Trophoblast cell (in vitro differentiated cells and primary cell): ENCODE results near the gene MAPK8IP2.

ENCODE experiments used
- DNase-seq, 2 donors: peaks; one replicate each; pipeline ENCODE4 v3.0.0-alpha.2; 2016
- H2AFZ ChIP-seq: 2 replicates; pipeline ENCODE4 v1.6.1; 2013; ENCODE audit warnings: low read length, moderate library complexity, mild to moderate bottlenecking; ENCODE audit not compliant: insufficient read depth, poor library complexity
- H2AK5ac ChIP-seq: 2 replicates; pipeline ENCODE4 v1.6.1; 2013; ENCODE audit warnings: mild to moderate bottlenecking, low read length
- H2BK120ac ChIP-seq: 2 replicates; pipeline ENCODE4 v1.6.1; 2013; ENCODE audit warnings: low read length, mild to moderate bottlenecking, moderate library complexity; ENCODE audit not compliant: insufficient read depth, poor library complexity
- H2BK12ac ChIP-seq: 2 replicates; pipeline ENCODE4 v1.6.1; 2013; ENCODE audit warnings: mild to moderate bottlenecking, low read length, moderate library complexity
- H2BK5ac ChIP-seq: 2 replicates; pipeline ENCODE4 v1.6.1; 2013; ENCODE audit warnings: low read length, low read depth, moderate library complexity, mild to moderate bottlenecking; ENCODE audit not compliant: poor library complexity
- H3K14ac ChIP-seq: 2 replicates; pipeline ENCODE4 v1.6.1; 2013; ENCODE audit warnings: mild to moderate bottlenecking, low read length
- H3K18ac ChIP-seq: 2 replicates; pipeline ENCODE4 v1.6.1; 2013; ENCODE audit warnings: mild to moderate bottlenecking, low read length
- H3K23ac ChIP-seq: 2 replicates; pipeline ENCODE4 v1.6.1; 2013; ENCODE audit warnings: low read length
- H3K27ac ChIP-seq: 2 replicates; pipeline ENCODE4 v1.5.1; 2013; ENCODE audit warnings: low read depth, mild to moderate bottlenecking, inconsistent platforms, low read length, moderate library complexity
- H3K27me3 ChIP-seq: 2 replicates; pipeline ENCODE4 v1.6.1; 2013; ENCODE audit warnings: inconsistent platforms, mild to moderate bottlenecking, low read length, moderate library complexity; ENCODE audit not compliant: insufficient read depth
- H3K36me3 ChIP-seq, 2 experiments: 1 replicate in 1 of 2; 2 replicates in 1 of 2; pipeline ENCODE4 v1.6.1; 2013; ENCODE audit warnings: low read length in 2 of 2, mild to moderate bottlenecking in 2 of 2, moderate library complexity in 1 of 2; ENCODE audit not compliant: insufficient read depth in 2 of 2, control insufficient read depth in 1 of 2
- H3K4ac ChIP-seq: 2 replicates; pipeline ENCODE4 v1.6.1; 2013; ENCODE audit warnings: low read depth, mild to moderate bottlenecking, low read length, moderate library complexity
- H3K4me1 ChIP-seq, 2 experiments: 1 replicate in 1 of 2; 2 replicates in 1 of 2; pipeline ENCODE4 v1.6.1; 2013; ENCODE audit warnings: low read length in 2 of 2, mild to moderate bottlenecking in 2 of 2, moderate library complexity in 1 of 2; ENCODE audit not compliant: insufficient read depth in 2 of 2, control insufficient read depth in 1 of 2
- H3K4me2 ChIP-seq: 2 replicates; pipeline ENCODE4 v1.6.1; 2013; ENCODE audit warnings: inconsistent platforms, mild to moderate bottlenecking, low read length, moderate library complexity
- H3K4me3 ChIP-seq: 2 replicates; pipeline ENCODE4 v1.5.1; 2013; ENCODE audit warnings: mild to moderate bottlenecking, low read depth, low read length, inconsistent platforms
- H3K79me1 ChIP-seq: one replicate; pipeline ENCODE4 v1.6.1; 2013; ENCODE audit warnings: low read length
- H3K79me2 ChIP-seq: 2 replicates; pipeline ENCODE4 v1.6.1; 2013; ENCODE audit warnings: low read length, mild to moderate bottlenecking; ENCODE audit not compliant: control insufficient read depth, insufficient read depth, poor library complexity
- H3K9ac ChIP-seq: 2 replicates; pipeline ENCODE4 v1.6.1; 2013; ENCODE audit warnings: mild to moderate bottlenecking, low read length
- H3K9me3 ChIP-seq: 2 replicates; pipeline ENCODE4 v1.6.1; 2013; ENCODE audit warnings: low read depth, mild to moderate bottlenecking, control low read depth, inconsistent platforms, low read length; ENCODE audit not compliant: insufficient read depth
- H4K12ac ChIP-seq: 2 replicates; pipeline ENCODE4 v1.6.1; 2013; ENCODE audit warnings: low read depth, mild to moderate bottlenecking, low read length, moderate library complexity
- H4K8ac ChIP-seq: 2 replicates; pipeline ENCODE4 v1.6.1; 2013; ENCODE audit warnings: low read depth, mild to moderate bottlenecking, low read length, moderate library complexity
- H4K91ac ChIP-seq: one replicate; pipeline ENCODE4 v1.6.1; 2013; ENCODE audit warnings: low read depth, mild to moderate bottlenecking, low read length, moderate library complexity
- WGBS: extraction: QIAGEN DNeasy Blood & Tissue Kit; methylation state at CpG from one replicate; pipeline ENCODE4 v1.1.7; 2013; ENCODE audit warnings: missing lambda C conversion rate; ENCODE audit not compliant: insufficient read length, insufficient coverage; ENCODE audit errors: extremely low coverage; 5-methylcytosine and 5-hydroxymethylcytosine counted together

MAPK8IP2 gene

DNA sequence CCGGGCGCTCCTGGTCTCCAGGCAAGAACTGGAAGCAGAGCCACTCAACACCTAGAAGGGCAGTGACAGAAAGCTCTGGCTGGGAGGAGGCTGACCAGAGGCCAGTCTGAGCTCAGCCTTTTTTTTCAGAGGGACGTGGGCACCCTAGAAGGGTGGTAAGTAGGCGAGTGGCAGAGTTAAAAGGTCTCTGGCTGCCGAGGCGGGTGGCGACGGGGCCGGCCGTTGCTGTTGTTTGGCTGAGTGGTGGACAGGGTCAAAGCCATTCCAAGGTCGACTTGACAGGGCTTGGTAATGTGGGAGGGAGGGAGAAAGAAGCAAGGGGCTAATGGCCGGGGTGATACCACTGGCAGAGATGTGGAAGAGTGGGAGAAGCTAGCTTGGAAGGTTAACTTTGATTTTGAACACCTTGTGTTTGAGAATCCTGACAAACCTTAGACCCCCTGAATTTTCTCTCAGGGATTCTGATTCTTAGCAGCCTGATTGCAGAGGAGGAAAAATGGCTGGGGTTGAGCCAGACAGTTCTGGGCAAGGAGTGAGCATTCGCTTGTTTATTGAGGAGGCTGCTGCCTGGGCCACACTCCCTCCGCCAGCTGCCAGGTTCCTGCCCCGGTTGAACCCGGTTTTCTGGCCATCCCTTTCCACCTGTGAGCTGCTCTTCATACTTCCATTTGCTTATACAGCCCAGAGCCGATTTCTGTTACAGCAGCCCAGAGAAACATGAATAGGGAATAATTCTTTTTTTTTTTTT is 37.0 kb upstream of the MAPK8IP2 start:
- Histone ChIP-seq H2BK5ac (no peak overlapping the region), H2AFZ (peak overlapping the region; percentile 51)
- WGBS, result no CpG with 5 or more reads among the region's 17 CpGs

DNA sequence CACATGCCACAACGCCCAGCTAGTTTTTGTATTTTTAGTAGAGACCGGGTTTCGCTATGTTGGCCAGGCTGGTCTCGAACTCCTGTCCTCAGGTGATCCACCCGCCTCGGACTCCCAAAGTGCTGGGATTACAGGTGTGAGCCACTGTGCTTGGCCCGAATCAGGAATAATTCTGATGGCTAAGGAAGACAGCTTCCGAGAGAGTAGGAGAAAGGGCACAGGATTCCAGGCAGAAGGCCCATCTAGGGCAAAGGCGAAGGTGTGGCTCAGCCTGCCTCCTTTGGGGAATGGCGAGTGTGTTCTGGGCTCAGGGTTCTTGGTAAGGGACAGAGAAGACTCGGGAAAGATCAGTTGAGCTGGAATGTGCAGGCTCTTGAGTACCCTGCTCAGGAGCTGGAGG is 36.3 kb upstream of the MAPK8IP2 start:
- H3K4ac ChIP-seq, result no peak overlapping the region
- DNase-seq, result peak; percentile 79 to 81
- no peaks in the 10 kb centered on the region for H3K27me3 ChIP-seq
- no peak overlapping the region for H3K4me2 ChIP-seq
- peaks cover 12 to 14% of the 10 kb centered on the region in 2 experiments for H3K36me3 ChIP-seq
- no peak overlapping the region for H3K23ac ChIP-seq
- H2BK5ac ChIP-seq, result no peak overlapping the region
- H3K14ac ChIP-seq, result no peak overlapping the region
- no peak overlapping the region for H2AFZ ChIP-seq
- H4K12ac ChIP-seq, result no peak overlapping the region
- no peak overlapping the region for H2BK120ac ChIP-seq
- H3K4me3 ChIP-seq, result no peak overlapping the region
- no peak overlapping the region for H4K91ac ChIP-seq
- no peaks in the 10 kb centered on the region for H3K79me2 ChIP-seq
- no peaks in the 10 kb centered on the region for H3K9me3 ChIP-seq
- H4K8ac ChIP-seq, result no peak overlapping the region
- H2AK5ac ChIP-seq, result no peak overlapping the region
- no peak overlapping the region for H3K18ac ChIP-seq
- peaks cover 1% of the 10 kb centered on the region for H3K79me1 ChIP-seq
- no peak overlapping the region for H3K9ac ChIP-seq
- H3K4me1 ChIP-seq, result peaks cover 5 to 8% of the 10 kb centered on the region in 2 experiments
- no CpG with 5 or more reads among the region's 11 CpGs for WGBS
- no peak overlapping the region for H3K27ac ChIP-seq
- H2BK12ac ChIP-seq, result no peak overlapping the region

More for the DNA sequence above, 37.0 kb upstream of the MAPK8IP2 start:
- Histone ChIP-seq H3K79me2 (no peaks in the 10 kb centered on the region), H3K14ac (peak overlapping the region; percentile 24), H4K8ac (peak overlapping the region; percentile 55), H2BK120ac (no peak overlapping the region), H4K12ac (no peak overlapping the region), H3K23ac (no peak overlapping the region), H3K4ac (no peak overlapping the region), H3K4me1 (peaks cover 5 to 8% of the 10 kb centered on the region in 2 experiments), H3K18ac (peak overlapping the region; percentile 5), H3K27ac (no peak overlapping the region), H3K4me3 (peak overlapping the region; percentile 50), H3K79me1 (peaks cover 1% of the 10 kb centered on the region), H4K91ac (peak overlapping the region; percentile 9), H3K4me2 (peak overlapping the region; percentile 93), H3K9ac (peak overlapping the region; percentile 1), H2AK5ac (no peak overlapping the region), H3K36me3 (peaks cover 5 to 7% of the 10 kb centered on the region in 2 experiments), H3K9me3 (no peaks in the 10 kb centered on the region), H3K27me3 (no peaks in the 10 kb centered on the region), H2BK12ac (no peak overlapping the region)
- peak in 1 of 2 donors; percentile 4 for DNase-seq

DNA sequence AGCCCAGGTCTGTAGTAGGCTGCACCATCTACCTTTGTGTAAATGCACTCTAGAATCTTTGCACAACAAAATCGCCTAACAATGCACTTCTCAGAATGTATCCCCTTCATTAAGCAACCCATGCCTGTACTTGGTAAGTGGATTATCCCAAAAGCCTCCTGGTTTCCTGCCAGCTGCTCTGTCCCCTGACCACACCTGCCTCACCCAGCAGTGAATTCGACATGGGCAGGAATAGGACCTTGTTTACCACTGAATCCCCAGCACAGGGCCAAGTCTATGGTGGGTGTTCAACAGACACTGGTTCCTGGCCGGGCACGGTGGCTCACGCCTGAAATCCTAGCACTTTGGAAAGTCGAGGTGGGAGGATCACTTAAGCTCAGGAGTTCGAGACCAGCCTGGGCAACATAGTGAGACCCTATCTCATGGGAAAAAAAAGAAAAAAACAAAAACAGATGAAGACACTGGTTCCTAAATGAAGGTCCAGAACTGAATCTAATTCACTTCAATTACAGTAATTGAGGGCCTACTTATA is 32.8 kb upstream of the MAPK8IP2 start:
- peaks cover 45 to 48% of the 10 kb centered on the region in 2 experiments for H3K36me3 ChIP-seq
- H2BK5ac ChIP-seq, result no peak overlapping the region
- H3K27ac ChIP-seq, result no peak overlapping the region
- H3K14ac ChIP-seq, result no peak overlapping the region
- no peak overlapping the region for H2BK12ac ChIP-seq
- peaks cover 5 to 8% of the 10 kb centered on the region in 2 experiments for H3K4me1 ChIP-seq
- DNase-seq, result no peak
- no CpG with 5 or more reads among the region's 7 CpGs for WGBS
- no peak overlapping the region for H4K8ac ChIP-seq
- no peak overlapping the region for H3K4ac ChIP-seq
- H4K91ac ChIP-seq, result no peak overlapping the region
- H4K12ac ChIP-seq, result no peak overlapping the region
- no peaks in the 10 kb centered on the region for H3K79me2 ChIP-seq
- no peak overlapping the region for H3K4me2 ChIP-seq
- H3K18ac ChIP-seq, result no peak overlapping the region
- no peak overlapping the region for H3K4me3 ChIP-seq
- no peak overlapping the region for H3K23ac ChIP-seq
- H2BK120ac ChIP-seq, result no peak overlapping the region
- H2AK5ac ChIP-seq, result no peak overlapping the region
- no peaks in the 10 kb centered on the region for H3K27me3 ChIP-seq
- H3K79me1 ChIP-seq, result no peaks in the 10 kb centered on the region
- H3K9ac ChIP-seq, result no peak overlapping the region
- H2AFZ ChIP-seq, result no peak overlapping the region
- peaks cover 2% of the 10 kb centered on the region for H3K9me3 ChIP-seq

DNA sequence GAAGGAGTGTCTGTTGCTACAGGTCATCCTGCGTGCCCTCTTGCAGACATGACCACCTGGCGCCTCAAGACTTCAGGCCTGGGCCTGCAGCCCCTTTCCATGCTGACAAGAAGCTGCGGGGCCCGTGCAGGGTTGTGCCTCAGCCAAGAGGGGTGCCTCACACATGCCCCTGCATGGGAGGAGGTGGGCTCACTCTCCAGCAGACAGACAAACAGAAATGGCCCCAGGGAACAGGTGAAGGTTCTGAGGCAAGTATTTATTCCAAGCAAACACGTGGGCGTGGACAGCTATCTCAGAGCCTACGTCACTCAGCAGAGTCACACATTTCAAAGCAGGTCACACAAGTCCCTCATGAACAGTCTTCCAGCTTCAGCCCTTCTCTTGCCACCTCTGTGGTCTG is 32.0 kb upstream of the MAPK8IP2 start:
- Histone ChIP-seq H3K4ac (no peak overlapping the region), H3K27ac (no peak overlapping the region), H3K18ac (no peak overlapping the region), H3K9me3 (peaks cover 2% of the 10 kb centered on the region), H3K14ac (no peak overlapping the region), H3K36me3 (peaks cover 53 to 56% of the 10 kb centered on the region in 2 experiments), H3K9ac (no peak overlapping the region), H3K79me1 (no peaks in the 10 kb centered on the region), H3K4me1 (peaks cover 0 to 2% of the 10 kb centered on the region in 2 experiments), H4K8ac (no peak overlapping the region), H2BK5ac (no peak overlapping the region), H2BK12ac (no peak overlapping the region), H2BK120ac (no peak overlapping the region), H3K23ac (no peak overlapping the region), H4K91ac (no peak overlapping the region), H2AK5ac (no peak overlapping the region), H3K4me2 (no peak overlapping the region), H3K4me3 (no peak overlapping the region), H2AFZ (no peak overlapping the region), H3K27me3 (no peaks in the 10 kb centered on the region), H4K12ac (no peak overlapping the region), H3K79me2 (no peaks in the 10 kb centered on the region)
- DNase-seq, result peak; percentile 73 to 76
- no CpG with 5 or more reads among the region's 7 CpGs for WGBS
